ENCODE measurements around the gene MAGI2.

Gene MAGI2

GRCh38 chr7:78433421-78433820 is 1020.0 kb downstream of the MAGI2 start:
- ChIA-PET CTCF (interaction anchor here (1.0 to 1.7 kb wide), 2 partner anchors 12 to 299 kb away, joined by 3 to 5 read pairs; no protein-coding TSS in a partner anchor), POLR2A (no interaction called here)

GRCh38 chr7:78429878-78430277 is 1023.6 kb downstream of the MAGI2 start:
- POLR2A ChIA-PET = no interaction called here
- no peak for TF ChIP-seq CTCF (IDR thresholded peaks at IDR 0.05; ENCODE audit: insufficient read depth, low read length, missing control alignments)
- H3K4me3 ChIP-seq (ENCODE audit: low read depth, low read length) = no peak overlapping the region
- DNase-seq (ENCODE audit: low read depth, low spot score) = no peak
- CTCF ChIA-PET = no interaction called here

More at GRCh38 chr7:78433421-78433820, 1020.0 kb downstream of the MAGI2 start:
- no peak overlapping the region for H3K4me3 ChIP-seq (ENCODE audit: low read depth, low read length)
- no peak for TF ChIP-seq CTCF (IDR thresholded peaks at IDR 0.05; ENCODE audit: insufficient read depth, low read length, missing control alignments)
- no peak for DNase-seq (ENCODE audit: low read depth, low spot score)

GRCh38 chr7:78427209-78427608 is 1026.3 kb downstream of the MAGI2 start:
- CTCF ChIA-PET = no interaction called here
- no peak for DNase-seq (ENCODE audit: low read depth, low spot score)
- TF ChIP-seq CTCF (IDR thresholded peaks at IDR 0.05; ENCODE audit: insufficient read depth, low read length, missing control alignments) = no peak
- no peak overlapping the region for H3K4me3 ChIP-seq (ENCODE audit: low read depth, low read length)
- POLR2A ChIA-PET = no interaction called here

GRCh38 chr7:78420001-78420400 is 1033.5 kb downstream of the MAGI2 start:
- TF ChIP-seq CTCF (IDR thresholded peaks at IDR 0.05; ENCODE audit: insufficient read depth, low read length, missing control alignments) = no peak
- ChIA-PET POLR2A (no interaction called here), CTCF (no interaction called here)
- no peak overlapping the region for H3K4me3 ChIP-seq (ENCODE audit: low read depth, low read length)
- DNase-seq (ENCODE audit: low read depth, low spot score) = no peak

GRCh38 chr7:78417180-78417853 is 1036.2 kb downstream of the MAGI2 start:
- ChIA-PET POLR2A (no interaction called here), CTCF (interaction anchor here (2.6 kb wide), 1 partner anchor 12 kb away, joined by 6 read pairs; no protein-coding TSS in a partner anchor)
- no peak overlapping the region for H3K4me3 ChIP-seq (ENCODE audit: low read depth, low read length)
- TF ChIP-seq CTCF (IDR thresholded peaks at IDR 0.05; ENCODE audit: insufficient read depth, low read length, missing control alignments) = no peak
- no peak for DNase-seq (ENCODE audit: low read depth, low spot score)

GRCh38 chr7:78413568-78413967 is 1039.9 kb downstream of the MAGI2 start:
- ChIA-PET CTCF (no interaction called here), POLR2A (no interaction called here)
- no peak for TF ChIP-seq CTCF (IDR thresholded peaks at IDR 0.05; ENCODE audit: insufficient read depth, low read length, missing control alignments)
- no peak for DNase-seq (ENCODE audit: low read depth, low spot score)
- H3K4me3 ChIP-seq (ENCODE audit: low read depth, low read length) = no peak overlapping the region
